Urinary bladder (tissue), 4 donors: ENCODE results near the gene FDXACB1. TPM values are rescaled to one million over a fixed set of nuclear protein-coding genes. Genes with fewer than 3 reads are reported as not detected.
"Not testable (repeated sequence)": the region's sequence is repeated elsewhere in the genome, so short reads cannot be mapped to it uniquely, and the experiment has no call there.

Source experiments
- DNase-seq: peaks from one replicate; pipeline ENCODE4 v3.0.0-alpha.2; 2015; ENCODE audit errors: extremely low spot score
- H3K27ac ChIP-seq: one replicate; pipeline ENCODE4 v1.5.1; 2013; ENCODE audit warnings: low read depth, mild to moderate bottlenecking, moderate library complexity
- H3K36me3 ChIP-seq: one replicate; pipeline ENCODE4 v1.6.1; 2013; ENCODE audit warnings: mild to moderate bottlenecking, moderate library complexity; ENCODE audit not compliant: insufficient read depth
- H3K4me1 ChIP-seq: one replicate; pipeline ENCODE4 v1.6.1; 2013; ENCODE audit warnings: mild to moderate bottlenecking, moderate library complexity; ENCODE audit not compliant: insufficient read depth
- H3K4me3 ChIP-seq: one replicate; pipeline ENCODE4 v1.5.1; 2013; ENCODE audit warnings: low read depth, low read length
- WGBS: extraction: QIAGEN DNeasy Blood & Tissue Kit; methylation state at CpG from one replicate; pipeline ENCODE4 v1.1.7; 2013; 5-methylcytosine and 5-hydroxymethylcytosine counted together
- polyA plus RNA-seq: library from polyadenylated mRNA; stranded (reverse); fragments of 200-250 nt; gene quantifications from one replicate; pipeline ENCODE4 v1.2.3, GENCODE V29; 2013
- total RNA-seq: library from RNA; depleted of rRNA; stranded (reverse); fragments of >200 nt; gene quantifications from one replicate; pipeline ENCODE4 v1.2.3, GENCODE V29; 2014
- donor health status: healthy with polysubstance abuse.
- donor health status: healthy.

Gene FDXACB1
- total and polyA plus RNA-seq, 2 donors = 1.5 to 4.2 TPM

GRCh38 chr11:111913997-111914396 is 35.0 kb upstream of the FDXACB1 start:
- WGBS = 21% methylated on average over 4 of the region's 4 CpGs
- no peaks in the 10 kb centered on the region for H3K36me3 ChIP-seq
- H3K4me1 ChIP-seq = no peaks in the 10 kb centered on the region
- H3K27ac ChIP-seq = peak overlapping the region; percentile 87
- no peak overlapping the region for H3K4me3 ChIP-seq
- DNase-seq = no peak

DNA sequence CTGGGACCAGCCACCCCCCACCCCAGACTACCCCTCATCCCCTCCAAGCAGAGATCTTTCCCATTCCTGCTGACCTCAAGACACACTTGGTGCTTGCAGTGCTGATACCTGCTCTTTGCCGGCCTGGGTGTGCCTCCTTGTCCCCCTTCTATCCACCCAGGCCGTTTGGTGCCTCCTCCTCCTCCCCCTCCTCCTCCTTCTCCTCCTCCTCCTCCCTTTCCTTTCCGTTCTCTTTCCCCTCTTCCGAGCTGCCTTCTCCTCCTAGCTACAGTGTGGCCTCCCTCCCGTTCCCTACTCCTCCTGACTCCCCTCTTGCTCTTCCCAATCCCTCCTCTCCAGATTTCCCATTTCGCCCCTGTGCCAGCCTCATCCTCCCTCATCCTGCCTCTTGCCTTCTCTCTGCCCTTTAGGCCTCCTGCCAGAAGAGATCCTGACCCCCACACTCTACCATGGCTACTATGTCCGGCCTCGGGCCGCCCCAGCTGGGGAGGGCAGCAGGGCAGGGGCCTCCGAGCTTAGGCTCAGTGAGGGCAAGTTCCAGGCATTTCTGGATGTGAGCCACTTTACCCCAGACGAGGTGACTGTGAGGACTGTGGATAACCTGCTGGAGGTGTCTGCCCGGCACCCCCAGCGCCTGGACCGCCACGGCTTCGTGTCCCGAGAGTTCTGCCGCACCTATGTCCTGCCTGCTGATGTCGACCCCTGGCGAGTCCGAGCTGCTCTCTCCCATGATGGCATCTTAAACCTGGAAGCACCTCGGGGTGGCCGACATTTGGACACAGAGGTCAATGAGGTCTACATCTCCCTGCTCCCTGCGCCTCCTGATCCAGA is 34.3 kb upstream of the FDXACB1 start:
- 41% methylated on average over 24 of the region's 24 CpGs for WGBS
- Histone ChIP-seq H3K4me3 (peak overlapping the region; percentile 48), H3K36me3 (no peaks in the 10 kb centered on the region), H3K4me1 (no peaks in the 10 kb centered on the region), H3K27ac (peak overlapping the region; percentile 87)
- DNase-seq = no peak

DNA sequence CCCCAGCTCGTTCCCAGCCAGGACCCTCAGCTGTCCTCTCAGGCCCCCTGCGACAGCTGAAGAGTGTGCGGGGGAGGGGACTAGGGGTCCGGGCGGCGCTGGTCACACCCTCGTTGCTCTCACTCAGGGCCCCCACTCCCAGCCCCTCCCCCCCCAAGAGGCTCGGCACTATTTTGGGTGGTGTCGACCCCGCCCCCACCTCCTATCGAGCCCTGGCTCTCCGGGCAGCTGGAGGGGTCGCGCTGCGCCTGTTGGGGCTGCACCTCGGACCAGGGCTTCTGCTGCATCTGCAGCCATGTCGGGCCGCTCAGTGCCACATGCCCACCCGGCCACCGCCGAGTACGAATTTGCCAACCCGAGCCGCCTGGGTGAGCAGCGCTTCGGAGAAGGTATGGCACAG is 33.6 kb upstream of the FDXACB1 start, which contains the start of gene HSPB2:
Gene HSPB2, plus strand, starts transcription at position 200 of the 400 bp plus-strand sequence. Its CDS starts 96 bp downstream, at position 296.
- Histone ChIP-seq H3K36me3 (no peaks in the 10 kb centered on the region), H3K27ac (peak within 1 kb of the TSS; percentile 87), H3K4me3 (peak within 1 kb of the TSS; percentile 48), H3K4me1 (no peaks in the 10 kb centered on the region)
- 5% methylated on average over 26 of the region's 26 CpGs for WGBS
- DNase-seq = no peak

DNA sequence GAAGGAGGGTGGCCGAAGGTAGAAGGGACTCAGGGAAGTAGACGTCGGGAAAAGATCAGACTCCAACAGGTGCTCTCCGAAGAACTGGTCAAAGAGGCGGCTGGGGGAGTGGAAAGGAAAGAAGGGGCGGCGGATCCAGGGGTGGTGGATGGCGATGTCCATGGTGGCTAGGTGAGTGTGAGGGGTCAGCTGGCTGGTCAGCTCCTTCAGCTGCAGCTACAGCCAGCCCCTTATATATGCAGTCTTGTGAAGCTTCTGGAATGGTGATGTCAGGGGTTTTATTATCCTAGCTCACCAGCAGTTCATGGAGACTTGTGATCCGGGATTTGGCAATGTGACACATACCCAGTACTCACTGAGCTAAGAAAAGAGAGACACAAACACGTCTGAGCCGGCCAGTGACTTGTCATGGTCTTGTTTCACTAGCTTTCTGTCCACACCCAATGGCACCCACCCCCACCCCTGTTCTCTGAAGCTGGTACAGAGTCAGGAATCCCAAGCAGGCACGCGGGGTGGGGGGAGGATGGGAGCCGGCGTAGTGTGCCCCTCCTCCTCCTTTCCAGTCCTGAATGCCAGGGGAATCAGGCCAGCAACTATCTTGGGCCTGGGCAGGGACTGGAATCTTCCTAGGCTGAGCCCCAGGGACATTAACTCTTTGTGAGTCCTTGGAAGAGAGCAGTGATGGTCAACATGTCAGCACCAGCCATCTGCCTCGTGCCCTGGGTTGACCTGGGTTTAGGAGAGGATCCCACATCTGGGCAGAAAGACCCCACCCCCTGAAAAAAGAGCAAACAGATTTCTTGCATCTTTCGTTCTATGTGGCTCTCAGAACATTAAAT is 32.8 kb upstream of the FDXACB1 start, which contains the start of gene CRYAB:
Gene CRYAB, minus strand, starts transcription at position 208 of the 839 bp plus-strand sequence. Its CDS starts 46 bp downstream, at position 162.
- Histone ChIP-seq H3K27ac (peak within 1 kb of the TSS; percentile 86), H3K4me1 (no peaks in the 10 kb centered on the region), H3K36me3 (no peaks in the 10 kb centered on the region), H3K4me3 (peak within 1 kb of the TSS; percentile 48)
- 20% methylated on average over 17 of the region's 17 CpGs for WGBS
- peak; percentile 64 for DNase-seq

DNA sequence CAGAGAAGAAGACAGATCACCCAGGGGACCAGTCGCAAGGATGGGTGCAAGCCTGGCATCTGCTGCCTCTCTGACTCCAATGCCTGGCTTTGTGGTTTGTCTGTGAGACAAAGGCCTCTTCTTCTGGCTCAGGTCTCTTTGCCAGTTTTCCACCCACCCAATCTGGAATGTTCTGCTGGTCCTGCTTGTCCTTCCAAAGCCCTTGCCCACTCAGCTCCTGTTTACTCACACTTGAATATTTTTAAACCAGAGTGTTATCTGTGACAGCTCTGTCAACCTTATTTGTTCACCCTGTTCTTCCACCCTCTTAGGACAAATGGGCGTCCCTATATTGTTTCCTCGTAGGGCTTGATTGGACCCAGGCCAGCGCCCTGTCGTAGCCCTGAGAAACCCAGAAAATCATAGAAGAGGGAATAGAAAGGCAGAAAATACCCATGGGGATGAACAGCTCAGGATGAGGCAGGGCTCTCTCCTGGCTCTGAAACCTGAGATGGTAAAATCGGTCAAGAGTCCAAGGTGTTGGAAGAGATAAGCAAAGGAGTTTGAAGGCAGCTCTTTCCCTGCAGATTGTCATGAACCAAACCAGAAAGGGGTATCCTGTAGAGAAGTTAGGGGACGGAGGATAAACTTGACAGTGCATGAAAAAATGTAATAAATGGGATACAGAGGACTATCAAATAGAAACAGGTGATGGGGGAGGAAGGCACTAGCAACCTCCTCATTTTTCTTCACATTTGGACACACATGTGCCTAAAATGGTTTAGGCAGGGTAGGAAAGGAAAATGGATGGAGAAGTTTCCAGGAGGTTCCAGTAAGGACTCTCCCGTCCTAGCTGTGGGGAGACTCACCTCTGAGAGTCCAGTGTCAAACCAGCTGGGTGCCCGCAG is 32.0 kb upstream of the FDXACB1 start:
- WGBS = 41% methylated on average over 9 of the region's 9 CpGs
- no peaks in the 10 kb centered on the region for H3K4me1 ChIP-seq
- DNase-seq = no peak

GRCh38 chr11:111909378-111909777 is 30.4 kb upstream of the FDXACB1 start:
- Histone ChIP-seq H3K27ac (no peak overlapping the region), H3K4me1 (no peaks in the 10 kb centered on the region), H3K4me3 (no peak overlapping the region), H3K36me3 (no peaks in the 10 kb centered on the region)
- WGBS = 53% methylated on average over 5 of the region's 5 CpGs
- DNase-seq = no peak

More for the DNA sequence above, 32.0 kb upstream of the FDXACB1 start:
- peak overlapping the region; percentile 86 for H3K27ac ChIP-seq
- peak overlapping the region; percentile 9 for H3K4me3 ChIP-seq
- H3K36me3 ChIP-seq = no peaks in the 10 kb centered on the region

DNA sequence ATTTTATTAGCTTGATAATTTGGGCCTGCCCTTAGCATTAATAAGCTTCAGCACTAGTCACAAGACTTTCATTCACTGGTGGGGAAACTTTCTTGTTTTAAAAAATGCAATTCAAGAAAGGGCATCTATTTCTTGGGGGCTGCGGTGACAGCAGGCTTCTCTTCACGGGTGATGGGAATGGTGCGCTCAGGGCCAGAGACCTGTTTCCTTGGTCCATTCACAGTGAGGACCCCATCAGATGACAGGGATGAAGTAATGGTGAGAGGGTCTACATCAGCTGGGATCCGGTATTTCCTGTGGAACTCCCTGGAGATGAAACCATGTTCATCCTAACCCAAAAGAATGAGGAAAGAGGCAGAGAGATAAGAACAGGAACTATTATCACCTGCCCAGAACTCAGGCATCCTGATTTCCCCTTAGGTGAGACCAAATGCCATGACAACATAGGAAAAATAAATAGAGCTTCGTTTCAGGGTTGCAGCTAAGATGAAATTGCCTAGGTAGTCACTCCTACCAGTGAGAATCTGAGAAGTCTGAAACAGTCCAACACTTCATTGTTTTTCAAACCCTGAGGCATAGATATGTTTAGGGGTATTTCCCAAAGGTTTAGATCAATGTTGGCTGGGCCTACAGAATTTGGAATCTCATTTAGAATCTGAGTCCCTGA is 29.8 kb upstream of the FDXACB1 start:
- DNase-seq = no peak
- no peak overlapping the region for H3K4me3 ChIP-seq
- H3K36me3 ChIP-seq = no peaks in the 10 kb centered on the region
- no peak overlapping the region for H3K27ac ChIP-seq
- WGBS = 74% methylated on average over 5 of the region's 5 CpGs
- H3K4me1 ChIP-seq = no peaks in the 10 kb centered on the region

- no peaks in the 10 kb centered on the region for H3K4me1 ChIP-seq
- 86% methylated on average over 1 of the region's 1 CpG for WGBS
- H3K4me3 ChIP-seq = no peak overlapping the region
- H3K27ac ChIP-seq = no peak overlapping the region
- DNase-seq = no peak
- no peaks in the 10 kb centered on the region for H3K36me3 ChIP-seq
Observed at GRCh38 chr11:111906680-111907079, 27.7 kb upstream of the FDXACB1 start.

DNA sequence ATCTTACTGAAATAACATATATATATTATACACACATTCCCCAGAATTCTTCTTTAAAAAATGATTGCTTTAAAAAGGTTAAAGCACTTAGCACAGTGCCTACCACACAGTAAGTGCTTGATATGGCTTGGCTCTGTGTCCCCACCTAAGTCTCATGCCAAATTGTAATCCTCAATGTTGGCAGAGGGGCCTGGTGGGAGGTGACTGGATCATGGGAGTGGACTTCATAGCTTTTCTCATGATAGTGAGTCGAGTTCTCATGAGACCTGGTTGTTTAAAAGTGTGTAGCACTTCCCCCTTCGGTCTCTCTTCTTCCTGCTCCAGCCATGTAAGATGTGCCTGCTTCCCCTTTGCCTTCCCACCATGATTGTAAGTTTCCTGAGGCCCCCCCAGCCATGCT is 26.4 kb upstream of the FDXACB1 start:
- H3K4me1 ChIP-seq = no peaks in the 10 kb centered on the region
- H3K27ac ChIP-seq = no peak overlapping the region
- DNase-seq = no peak
- no peaks in the 10 kb centered on the region for H3K36me3 ChIP-seq
- WGBS = 36% methylated on average over 2 of the region's 2 CpGs
- H3K4me3 ChIP-seq = no peak overlapping the region

GRCh38 chr11:111886844-111887243 is 7.9 kb upstream of the FDXACB1 start:
- WGBS = 90% methylated on average over 2 of the region's 2 CpGs
- H3K4me3 ChIP-seq = no peak overlapping the region
- no peak overlapping the region for H3K27ac ChIP-seq

DNA sequence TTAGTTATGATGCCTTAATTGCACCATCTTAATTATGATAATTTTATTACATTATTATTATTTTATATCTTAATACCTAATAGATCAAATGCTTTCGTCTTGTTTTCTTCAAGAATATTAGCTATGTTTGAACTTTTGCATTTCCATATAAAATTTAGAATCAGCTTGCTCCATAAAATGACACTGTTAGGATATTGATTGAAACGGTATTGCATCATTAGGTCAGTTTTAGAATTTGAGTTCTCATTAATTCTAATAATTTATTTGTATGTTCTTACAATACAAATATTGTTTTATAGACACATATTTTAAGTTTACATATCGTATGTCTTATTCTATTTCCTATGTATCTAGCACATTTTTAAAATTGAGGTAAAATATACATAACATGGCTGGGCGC is 7.1 kb upstream of the FDXACB1 start:
- Histone ChIP-seq H3K4me1 (no peaks in the 10 kb centered on the region), H3K36me3 (no peaks in the 10 kb centered on the region), H3K27ac (no peak overlapping the region), H3K4me3 (no peak overlapping the region)
- WGBS = 90% methylated on average over 4 of the region's 4 CpGs
- no peak for DNase-seq

More at GRCh38 chr11:111886844-111887243, 7.9 kb upstream of the FDXACB1 start:
- H3K4me1 ChIP-seq = no peaks in the 10 kb centered on the region
- no peaks in the 10 kb centered on the region for H3K36me3 ChIP-seq
- no peak for DNase-seq

DNA sequence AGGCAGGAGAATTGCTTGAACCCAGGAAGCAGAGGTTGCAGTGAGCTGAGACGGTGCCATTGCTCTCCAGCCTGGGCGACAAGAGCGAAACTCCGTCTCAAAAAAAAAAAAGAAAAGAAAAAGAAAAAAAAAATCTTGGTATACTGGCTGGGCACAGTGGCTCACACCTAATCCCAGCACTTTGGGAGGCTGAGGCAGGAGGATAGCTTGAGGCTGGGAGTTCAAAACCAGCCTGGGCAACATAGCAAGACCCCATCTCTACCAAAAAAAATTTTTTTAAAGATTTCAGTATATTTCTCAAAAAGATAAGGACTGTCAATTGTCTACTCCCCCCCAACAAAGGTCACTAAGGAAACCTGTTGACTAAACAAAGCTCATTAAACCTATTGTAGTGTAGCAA is 6.1 kb upstream of the FDXACB1 start:
- not testable (repeated sequence) for H3K36me3 ChIP-seq, H3K4me3 ChIP-seq, H3K4me1 ChIP-seq, H3K27ac ChIP-seq, DNase-seq
- WGBS = 79% methylated on average over 4 of the region's 4 CpGs
